GM19351 (cell line): ENCODE data around the gene PAX5.

Experiments
- ATAC-seq: cut with Tn5 transposase; IDR thresholded peaks from one replicate; pipeline ENCODE4 v1.9.1; 2021; ENCODE audit warnings: mild to moderate bottlenecking, moderate library complexity; ENCODE audit not compliant: unreplicated experiment

PAX5 gene

GRCh38 chr9:37037503-37038301 lies 3.6 kb upstream of the PAX5 start:
- no peak for ATAC-seq

GRCh38 chr9:37036776-37037502 lies 2.9 kb upstream of the PAX5 start:
- peak; percentile 32 for ATAC-seq

- ATAC-seq, result no peak
Observed at GRCh38 chr9:37036371-37036775, 2.3 kb upstream of the PAX5 start.

- no peak for ATAC-seq
Observed at GRCh38 chr9:37035648-37036370, 1.7 kb upstream of the PAX5 start.

- ATAC-seq, result no peak
Observed at GRCh38 chr9:37034938-37035647, 1.0 kb upstream of the PAX5 start.

GRCh38 chr9:37034305-37034937 lies 353 bp upstream of the PAX5 start:
- peak; percentile 17 for ATAC-seq

- ATAC-seq, result no peak
Observed at GRCh38 chr9:37033141-37033540, 927 bp downstream of the PAX5 start.

- no peak for ATAC-seq
Observed at GRCh38 chr9:37032713-37033112, 1.4 kb downstream of the PAX5 start.

- ATAC-seq, result no peak
Observed at GRCh38 chr9:37031902-37032301, 2.2 kb downstream of the PAX5 start.

GRCh38 chr9:37031081-37031480 lies 3.0 kb downstream of the PAX5 start:
- ATAC-seq, result no peak

- no peak for ATAC-seq
Observed at GRCh38 chr9:37030611-37030939, 3.5 kb downstream of the PAX5 start.

- ATAC-seq, result no peak
Observed at GRCh38 chr9:37029776-37030610, 4.1 kb downstream of the PAX5 start.

- no peak for ATAC-seq
Observed at GRCh38 chr9:37029304-37029775, 4.7 kb downstream of the PAX5 start.

- ATAC-seq, result no peak
Observed at GRCh38 chr9:37028420-37029031, 5.5 kb downstream of the PAX5 start.

GRCh38 chr9:37027582-37028419 lies 6.3 kb downstream of the PAX5 start:
- ATAC-seq, result peak; percentile 75

- ATAC-seq, result no peak
Observed at GRCh38 chr9:37026931-37027581, 7.0 kb downstream of the PAX5 start.

GRCh38 chr9:37026113-37026930 lies 7.7 kb downstream of the PAX5 start:
- ATAC-seq, result no peak
